A673 (cell line): ENCODE results near the gene PSMB3. TPM values are rescaled to one million over a fixed set of nuclear protein-coding genes. Genes with fewer than 3 reads are reported as not detected.
"Not testable (repeated sequence)": the region's sequence is repeated elsewhere in the genome, so short reads cannot be mapped to it uniquely, and the experiment has no call there.

Experiments used
- BruUV-seq: library from RNA; stranded (reverse); fragments of 400-500 nt; replicated peaks from 2 replicates; lab custom pipeline; 2021; lab: Mats Ljungman, UMichigan
- CTCF ChIA-PET: fragments of 300-600 bp; sonication (Branson Sonifier 250); formaldehyde crosslinking; loops from one replicate; lab custom pipeline; 2022; ENCODE audit warnings: antibody characterized with exemption; lab: Charles Lee
- POLR2A ChIA-PET: fragments of 300-600 bp; sonication (Branson Sonifier 250); formaldehyde crosslinking; loops from one replicate; lab custom pipeline; 2022; ENCODE audit warnings: antibody characterized with exemption; ENCODE audit not compliant: low non-redundant PET; lab: Charles Lee
- DNase-seq: peaks from one replicate; pipeline ENCODE4 v3.0.0-alpha.2; 2015; ENCODE audit warnings: low spot score
- H3K27ac ChIP-seq: fragments of 200-600 bp; sonication (generic); 2 replicates; pipeline ENCODE4 v1.5.1; 2016; ENCODE audit warnings: mixed run types, low read depth, mild to moderate bottlenecking, mixed read lengths, antibody characterized with exemption, low read length; ENCODE audit not compliant: poor library complexity, severe bottlenecking
- H3K27me3 ChIP-seq: fragments of 200-600 bp; sonication (generic); replicated peaks from 2 replicates; pipeline ENCODE4 v1.6.1; 2017; ENCODE audit warnings: mixed run types, low read depth, mild to moderate bottlenecking, mixed read lengths, antibody characterized with exemption, low read length; ENCODE audit not compliant: insufficient read depth, poor library complexity
- H3K36me3 ChIP-seq: fragments of 200-600 bp; sonication (generic); 2 replicates; pipeline ENCODE4 v1.6.1; 2016; ENCODE audit warnings: mixed run types, mild to moderate bottlenecking, mixed read lengths, antibody characterized with exemption, low read length; ENCODE audit not compliant: insufficient read depth, poor library complexity, severe bottlenecking
- H3K4me1 ChIP-seq: fragments of 200-600 bp; sonication (generic); 2 replicates; pipeline ENCODE4 v1.6.1; 2017; ENCODE audit warnings: mixed run types, mild to moderate bottlenecking, mixed read lengths, antibody characterized with exemption, low read length; ENCODE audit not compliant: insufficient read depth, poor library complexity, severe bottlenecking
- H3K4me3 ChIP-seq: fragments of 200-600 bp; sonication (generic); 2 replicates; pipeline ENCODE4 v1.5.1; 2016; ENCODE audit warnings: low read depth, mixed run types, mild to moderate bottlenecking, mixed read lengths, low read length; ENCODE audit not compliant: poor library complexity, severe bottlenecking
- H3K9me3 ChIP-seq: fragments of 200-600 bp; sonication (generic); 2 replicates; pipeline ENCODE4 v1.6.1; 2016; ENCODE audit warnings: mixed run types, low read depth, mild to moderate bottlenecking, mixed read lengths, antibody characterized with exemption, low read length; ENCODE audit not compliant: poor library complexity, severe bottlenecking
- CTCF ChIP-seq: fragments of 300-800, 200-600 bp; sonication (generic); conservative IDR thresholded peaks from 2 replicates; pipeline ENCODE4 v1.5.1; 2017; ENCODE audit warnings: low read depth, mild to moderate bottlenecking, antibody characterized with exemption, low read length, moderate library complexity, mixed read lengths
- EZH2 ChIP-seq: fragments of 200-600 bp; sonication (generic); IDR thresholded peaks from 2 replicates; pipeline ENCODE4 v1.6.1; 2017; ENCODE audit warnings: borderline replicate concordance, low read depth, mild to moderate bottlenecking, mixed read lengths, antibody characterized with exemption, low read length; ENCODE audit not compliant: poor library complexity, severe bottlenecking
- intact Hi-C: fragments of 100-400 bp; cut with micrococcal nuclease; formaldehyde crosslinking; loops from one replicate; pipeline ENCODE4 v1.10.0; 2022; ENCODE audit not compliant: unreplicated experiment
- total RNA-seq: library from RNA; stranded (reverse); gene quantifications from 2 replicates; pipeline ENCODE4 v1.2.3, GENCODE V29; 2021

The PSMB3 gene
- total RNA-seq, 1 experiment from 2014 or later = 217 TPM

GRCh38 chr17:38786372-38786771 lies 33.8 kb downstream of the PSMB3 start:
- H3K27me3 ChIP-seq = no peaks in the 10 kb centered on the region
- DNase-seq = no peak
- BruUV-seq = no TSS peak
- peaks cover 12% of the 10 kb centered on the region for H3K36me3 ChIP-seq
- intact Hi-C loops = no loop called here
- no peak overlapping the region for H3K4me3 ChIP-seq
- no peak for TF ChIP-seq CTCF
- TF ChIP-seq EZH2 = no peak
- ChIA-PET POLR2A (interaction anchor here (0.7 kb wide), 1 partner anchor 19 kb away, joined by 3 read pairs; no protein-coding TSS in a partner anchor), CTCF (no interaction called here)
- H3K27ac ChIP-seq = no peak overlapping the region
- H3K9me3 ChIP-seq = no peaks in the 10 kb centered on the region
- peaks cover 5% of the 10 kb centered on the region for H3K4me1 ChIP-seq

GRCh38 chr17:38787999-38788398 lies 35.5 kb downstream of the PSMB3 start:
- DNase-seq, intact Hi-C loops, CTCF ChIA-PET, H3K9me3 ChIP-seq, H3K4me3 ChIP-seq, H3K27me3 ChIP-seq, H3K27ac ChIP-seq, POLR2A ChIA-PET, H3K36me3 ChIP-seq, BruUV-seq, H3K4me1 ChIP-seq: not testable (repeated sequence)

- TF ChIP-seq CTCF (no peak), EZH2 (no peak)
- POLR2A ChIA-PET = no interaction called here
- peaks cover 3% of the 10 kb centered on the region for H3K36me3 ChIP-seq
- intact Hi-C loops = no loop called here
- no TSS peak for BruUV-seq
- H3K4me3 ChIP-seq = no peak overlapping the region
- no peaks in the 10 kb centered on the region for H3K27me3 ChIP-seq
- peaks cover 5% of the 10 kb centered on the region for H3K4me1 ChIP-seq
- DNase-seq = no peak
- H3K27ac ChIP-seq = no peak overlapping the region
- CTCF ChIA-PET = no interaction called here
- H3K9me3 ChIP-seq = no peaks in the 10 kb centered on the region
These were observed 36.6 kb downstream of the PSMB3 start for GRCh38 chr17:38789185-38789584.

- H3K9me3 ChIP-seq, POLR2A ChIA-PET, H3K36me3 ChIP-seq, BruUV-seq, DNase-seq, H3K4me3 ChIP-seq, intact Hi-C loops, H3K27ac ChIP-seq, H3K27me3 ChIP-seq, H3K4me1 ChIP-seq: not testable (repeated sequence)
- CTCF ChIA-PET = interaction anchor here (0.6 kb wide), 1 partner anchor 865 kb away, joined by 3 read pairs; no protein-coding TSS in a partner anchor
These were observed 37.7 kb downstream of the PSMB3 start for GRCh38 chr17:38790148-38790707.
